ENCODE data around the gene ATP2C2. TPM values are rescaled to one million over a fixed set of nuclear protein-coding genes. Genes with fewer than 3 reads are reported as not detected.

The ATP2C2 gene
- total and polyA plus RNA-seq, 3 donors from 2014 or later = 1.1 to 5.8 (median 3.0) TPM

GRCh38 chr16:84471966-84472365 lies 103.6 kb downstream of the ATP2C2 start:
- H3K27ac ChIP-seq = no peak overlapping the region
- no peak overlapping the region for H3K4me3 ChIP-seq
- H3K36me3 ChIP-seq (ENCODE audit: low read depth, missing control alignments) = no peaks in the 10 kb centered on the region
- WGBS, 2 donors = 80 to 96% methylated on average over 3 to 4 of the region's 4 CpGs
- no peak for TF ChIP-seq POLR2A (IDR thresholded peaks at IDR 0.05)
- TF ChIP-seq, protein P1, sequence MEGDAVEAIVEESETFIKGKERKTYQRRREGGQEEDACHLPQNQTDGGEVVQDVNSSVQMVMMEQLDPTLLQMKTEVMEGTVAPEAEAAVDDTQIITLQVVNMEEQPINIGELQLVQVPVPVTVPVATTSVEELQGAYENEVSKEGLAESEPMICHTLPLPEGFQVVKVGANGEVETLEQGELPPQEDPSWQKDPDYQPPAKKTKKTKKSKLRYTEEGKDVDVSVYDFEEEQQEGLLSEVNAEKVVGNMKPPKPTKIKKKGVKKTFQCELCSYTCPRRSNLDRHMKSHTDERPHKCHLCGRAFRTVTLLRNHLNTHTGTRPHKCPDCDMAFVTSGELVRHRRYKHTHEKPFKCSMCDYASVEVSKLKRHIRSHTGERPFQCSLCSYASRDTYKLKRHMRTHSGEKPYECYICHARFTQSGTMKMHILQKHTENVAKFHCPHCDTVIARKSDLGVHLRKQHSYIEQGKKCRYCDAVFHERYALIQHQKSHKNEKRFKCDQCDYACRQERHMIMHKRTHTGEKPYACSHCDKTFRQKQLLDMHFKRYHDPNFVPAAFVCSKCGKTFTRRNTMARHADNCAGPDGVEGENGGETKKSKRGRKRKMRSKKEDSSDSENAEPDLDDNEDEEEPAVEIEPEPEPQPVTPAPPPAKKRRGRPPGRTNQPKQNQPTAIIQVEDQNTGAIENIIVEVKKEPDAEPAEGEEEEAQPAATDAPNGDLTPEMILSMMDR (IDR thresholded peaks at IDR 0.05) = no peak
- H3K27me3 ChIP-seq = no peaks in the 10 kb centered on the region
- no peak for DNase-seq
- H3K9me3 ChIP-seq = no peaks in the 10 kb centered on the region
- no peaks in the 10 kb centered on the region for H3K4me1 ChIP-seq
- intact Hi-C loops (cut with DNase I; ENCODE audit: low total_unique reads) = no loop called here

- Histone ChIP-seq H3K36me3 (ENCODE audit: low read depth, missing control alignments) (no peaks in the 10 kb centered on the region), H3K4me3 (no peak overlapping the region), H3K4me1 (no peaks in the 10 kb centered on the region), H3K27me3 (no peaks in the 10 kb centered on the region), H3K27ac (no peak overlapping the region), H3K9me3 (no peaks in the 10 kb centered on the region)
- intact Hi-C loops (cut with DNase I; ENCODE audit: low total_unique reads) = no loop called here
- no peak for TF ChIP-seq POLR2A (IDR thresholded peaks at IDR 0.05)
- TF ChIP-seq, protein P1 (IDR thresholded peaks at IDR 0.05) = no peak
- WGBS, 2 donors = 88 to 93% methylated on average over 8 of the region's 8 CpGs
- DNase-seq = no peak
Measured at GRCh38 chr16:84475643-84476240, 107.4 kb downstream of the ATP2C2 start.

- intact Hi-C loops (cut with DNase I; ENCODE audit: low total_unique reads) = no loop called here
- no peak overlapping the region for H3K27ac ChIP-seq
- TF ChIP-seq POLR2A (IDR thresholded peaks at IDR 0.05) = no peak
- TF ChIP-seq, protein P1 (IDR thresholded peaks at IDR 0.05) = no peak
- no peak for DNase-seq
- H3K9me3 ChIP-seq = no peaks in the 10 kb centered on the region
- no peaks in the 10 kb centered on the region for H3K36me3 ChIP-seq (ENCODE audit: low read depth, missing control alignments)
- 94 to 95% methylated on average over 8 of the region's 8 CpGs for WGBS, 2 donors
- no peaks in the 10 kb centered on the region for H3K4me1 ChIP-seq
- no peak overlapping the region for H3K4me3 ChIP-seq
- H3K27me3 ChIP-seq = no peaks in the 10 kb centered on the region
Measured at GRCh38 chr16:84476401-84476800, 108.1 kb downstream of the ATP2C2 start.

GRCh38 chr16:84477661-84478060 lies 109.3 kb downstream of the ATP2C2 start:
- H3K36me3 ChIP-seq (ENCODE audit: low read depth, missing control alignments) = no peaks in the 10 kb centered on the region
- H3K27me3 ChIP-seq = no peaks in the 10 kb centered on the region
- H3K4me3 ChIP-seq = no peak overlapping the region
- 79 to 82% methylated on average over 7 of the region's 7 CpGs for WGBS, 2 donors
- TF ChIP-seq, protein P1 (IDR thresholded peaks at IDR 0.05) = no peak
- TF ChIP-seq POLR2A (IDR thresholded peaks at IDR 0.05) = no peak
- no peak overlapping the region for H3K27ac ChIP-seq
- no peaks in the 10 kb centered on the region for H3K4me1 ChIP-seq
- no peak for DNase-seq
- intact Hi-C loops (cut with DNase I; ENCODE audit: low total_unique reads) = no loop called here
- no peaks in the 10 kb centered on the region for H3K9me3 ChIP-seq
